Effector memory CD8-positive, alpha-beta T cell (primary cell): ENCODE results near the gene CTXN3.

ENCODE experiments used
- ATAC-seq: fragments of 150-1000 bp; cut with Tn5 transposase; replicated peaks from 2 replicates; pipeline ENCODE4 v1.10.0; 2021; ENCODE audit warnings: mild to moderate bottlenecking, moderate library complexity
- DNase-seq, 3 experiments: peaks; one replicate each; pipeline ENCODE4 v3.0.0; 2021
- H3K27ac Mint-ChIP-seq, 2 donors: one replicate each; pipeline ENCODE4 v1.8.0; 2022; ENCODE audit warnings: mild to moderate bottlenecking in 2 of 2, mixed read lengths in 2 of 2, moderate library complexity in 2 of 2
- H3K27me3 Mint-ChIP-seq, 2 donors: one replicate each; pipeline ENCODE4 v1.8.0; 2022; ENCODE audit warnings: mixed read lengths in 2 of 2
- H3K36me3 Mint-ChIP-seq: one replicate; pipeline ENCODE4 v1.8.0; 2022; ENCODE audit warnings: mild to moderate bottlenecking, moderate library complexity, mixed read lengths; ENCODE audit not compliant: insufficient read depth
- H3K4me1 Mint-ChIP-seq, 2 donors: one replicate each; pipeline ENCODE4 v1.8.0; 2022; ENCODE audit warnings: low read depth in 2 of 2, mixed read lengths in 2 of 2
- H3K4me3 Mint-ChIP-seq, 2 donors: one replicate each; pipeline ENCODE4 v1.8.0; 2022; ENCODE audit warnings: mild to moderate bottlenecking in 2 of 2, mixed read lengths in 2 of 2, moderate library complexity in 2 of 2
- H3K9me3 Mint-ChIP-seq, 2 donors: one replicate each; pipeline ENCODE4 v1.8.0; 2022; ENCODE audit warnings: mixed read lengths in 2 of 2

Gene CTXN3

GRCh38 chr5:127695346-127695745 is 46.5 kb downstream of the CTXN3 start:
- H3K36me3 Mint-ChIP-seq: no peaks in the 10 kb centered on the region
- no peak for DNase-seq
- no peak overlapping the region for H3K27ac Mint-ChIP-seq
- H3K4me3 Mint-ChIP-seq: no peak overlapping the region
- H3K9me3 Mint-ChIP-seq: no peaks in the 10 kb centered on the region
- peaks cover 0 to 13% of the 10 kb centered on the region in 2 donors for H3K27me3 Mint-ChIP-seq
- no peak for ATAC-seq
- H3K4me1 Mint-ChIP-seq: no peaks in the 10 kb centered on the region

GRCh38 chr5:127696683-127697082 is 47.8 kb downstream of the CTXN3 start:
- Mint-ChIP-seq H3K27ac (no peak overlapping the region), H3K4me3 (no peak overlapping the region), H3K4me1 (no peaks in the 10 kb centered on the region), H3K9me3 (no peaks in the 10 kb centered on the region), H3K27me3 (peaks cover 0 to 7% of the 10 kb centered on the region in 2 donors), H3K36me3 (no peaks in the 10 kb centered on the region)
- DNase-seq (no peak), ATAC-seq (no peak)

GRCh38 chr5:127697894-127698600 is 49.2 kb downstream of the CTXN3 start:
- no peaks in the 10 kb centered on the region for H3K36me3 Mint-ChIP-seq
- peaks cover 0 to 2% of the 10 kb centered on the region in 2 donors for H3K4me1 Mint-ChIP-seq
- no peak overlapping the region for H3K4me3 Mint-ChIP-seq
- H3K27ac Mint-ChIP-seq: no peak overlapping the region
- H3K9me3 Mint-ChIP-seq: no peaks in the 10 kb centered on the region
- ATAC-seq (no peak), DNase-seq (no peak)
- H3K27me3 Mint-ChIP-seq: peaks cover 5 to 16% of the 10 kb centered on the region in 2 donors

- Mint-ChIP-seq H3K4me1 (peaks cover 0 to 2% of the 10 kb centered on the region in 2 donors), H3K27me3 (peaks cover 5 to 9% of the 10 kb centered on the region in 2 donors), H3K9me3 (no peaks in the 10 kb centered on the region), H3K27ac (no peak overlapping the region), H3K36me3 (no peaks in the 10 kb centered on the region), H3K4me3 (no peak overlapping the region)
- ATAC-seq (no peak), DNase-seq (no peak)
These were observed 50.5 kb downstream of the CTXN3 start for GRCh38 chr5:127699416-127699815.

- Mint-ChIP-seq H3K36me3 (no peaks in the 10 kb centered on the region), H3K27me3 (peaks cover 8 to 9% of the 10 kb centered on the region in 2 donors), H3K9me3 (no peaks in the 10 kb centered on the region), H3K27ac (no peak overlapping the region), H3K4me1 (peaks cover 0 to 2% of the 10 kb centered on the region in 2 donors), H3K4me3 (no peak overlapping the region)
- DNase-seq (no peak), ATAC-seq (no peak)
These were observed 51.4 kb downstream of the CTXN3 start for GRCh38 chr5:127700237-127700766.

GRCh38 chr5:127702434-127702833 is 53.6 kb downstream of the CTXN3 start:
- DNase-seq (no peak), ATAC-seq (no peak)
- no peak overlapping the region for H3K4me3 Mint-ChIP-seq
- H3K9me3 Mint-ChIP-seq: no peaks in the 10 kb centered on the region
- H3K4me1 Mint-ChIP-seq: peaks cover 0 to 2% of the 10 kb centered on the region in 2 donors
- peaks cover 9 to 15% of the 10 kb centered on the region in 2 donors for H3K27me3 Mint-ChIP-seq
- no peaks in the 10 kb centered on the region for H3K36me3 Mint-ChIP-seq
- H3K27ac Mint-ChIP-seq: no peak overlapping the region

- no peaks in the 10 kb centered on the region for H3K36me3 Mint-ChIP-seq
- H3K4me1 Mint-ChIP-seq: peaks cover 0 to 2% of the 10 kb centered on the region in 2 donors
- no peak within 1 kb of the TSS for H3K4me3 Mint-ChIP-seq
- H3K27ac Mint-ChIP-seq: no peak within 1 kb of the TSS
- H3K27me3 Mint-ChIP-seq: peaks cover 9 to 15% of the 10 kb centered on the region in 2 donors
- H3K9me3 Mint-ChIP-seq: no peaks in the 10 kb centered on the region
- no peak for ATAC-seq
- no peak for DNase-seq
These were observed 54.2 kb downstream of the CTXN3 start, which contains the start of gene CCDC192 for GRCh38 chr5:127702926-127703561. Gene CCDC192, plus strand, starts transcription at chr5:127703391. Its CDS starts 55 bp downstream, at chr5:127703446.

GRCh38 chr5:127705120-127705892 is 56.4 kb downstream of the CTXN3 start:
- Mint-ChIP-seq H3K4me1 (peaks cover 0 to 2% of the 10 kb centered on the region in 2 donors), H3K27ac (no peak overlapping the region), H3K27me3 (peaks cover 9 to 15% of the 10 kb centered on the region in 2 donors), H3K36me3 (no peaks in the 10 kb centered on the region), H3K9me3 (no peaks in the 10 kb centered on the region), H3K4me3 (no peak overlapping the region)
- DNase-seq: no peak
- no peak for ATAC-seq

- no peaks in the 10 kb centered on the region for H3K36me3 Mint-ChIP-seq
- DNase-seq (no peak), ATAC-seq (no peak)
- H3K4me3 Mint-ChIP-seq: no peak overlapping the region
- H3K4me1 Mint-ChIP-seq: peaks cover 0 to 2% of the 10 kb centered on the region in 2 donors
- H3K27me3 Mint-ChIP-seq: peaks cover 9 to 15% of the 10 kb centered on the region in 2 donors
- H3K9me3 Mint-ChIP-seq: no peaks in the 10 kb centered on the region
- H3K27ac Mint-ChIP-seq: no peak overlapping the region
These were observed 57.8 kb downstream of the CTXN3 start for GRCh38 chr5:127706691-127707090.

- Mint-ChIP-seq H3K27me3 (peaks cover 8 to 15% of the 10 kb centered on the region in 2 donors), H3K36me3 (no peaks in the 10 kb centered on the region), H3K9me3 (no peaks in the 10 kb centered on the region), H3K4me3 (no peak overlapping the region), H3K4me1 (peaks cover 0 to 2% of the 10 kb centered on the region in 2 donors), H3K27ac (no peak overlapping the region)
- no peak for ATAC-seq
- DNase-seq: no peak
These were observed 58.3 kb downstream of the CTXN3 start for GRCh38 chr5:127707209-127707608.
